ENCODE measurements around the gene RIN3. TPM values are rescaled to one million over a fixed set of nuclear protein-coding genes. Genes with fewer than 3 reads are reported as not detected.

Gene RIN3
- polyA plus RNA-seq, 6 donors from 2014 or later, result 7.6 to 43.7 (median 24.5) TPM

DNA sequence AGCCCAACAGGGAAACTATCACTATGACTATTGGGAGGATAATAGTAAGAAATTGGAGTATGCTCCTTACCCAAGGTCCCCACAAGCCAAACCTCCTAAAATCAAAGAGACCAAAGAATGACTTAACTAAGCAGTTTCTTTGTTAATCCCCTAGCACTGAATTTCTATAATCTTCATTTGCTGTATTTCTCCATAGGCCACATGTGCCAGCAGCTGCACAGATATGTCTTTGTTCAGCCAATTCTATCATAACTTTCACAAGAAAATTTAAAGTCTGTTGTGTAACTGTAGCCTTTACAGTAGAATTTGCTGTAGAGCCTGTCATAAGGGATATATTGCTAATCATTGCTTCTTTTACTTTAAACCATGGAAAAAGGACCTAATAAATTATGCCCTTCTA lies 104.0 kb downstream of the RIN3 start:
- ATAC-seq (ENCODE audit: low read depth in 2 of 2) (no peak), DNase-seq (no peak)
- Mint-ChIP-seq H3K27ac (peak overlapping the region in 4 of 6 donors; percentile 7 to 33 (median 20)), H3K27me3 (no peaks in the 10 kb centered on the region), H3K4me1 (peaks cover 35 to 45% (median 43%) of the 10 kb centered on the region in 3 donors), H3K4me3 (no peak overlapping the region), H3K36me3 (peaks cover 15 to 16% of the 10 kb centered on the region in 2 donors), H3K9me3 (peaks cover 7 to 15% (median 12%) of the 10 kb centered on the region in 7 donors)

DNA sequence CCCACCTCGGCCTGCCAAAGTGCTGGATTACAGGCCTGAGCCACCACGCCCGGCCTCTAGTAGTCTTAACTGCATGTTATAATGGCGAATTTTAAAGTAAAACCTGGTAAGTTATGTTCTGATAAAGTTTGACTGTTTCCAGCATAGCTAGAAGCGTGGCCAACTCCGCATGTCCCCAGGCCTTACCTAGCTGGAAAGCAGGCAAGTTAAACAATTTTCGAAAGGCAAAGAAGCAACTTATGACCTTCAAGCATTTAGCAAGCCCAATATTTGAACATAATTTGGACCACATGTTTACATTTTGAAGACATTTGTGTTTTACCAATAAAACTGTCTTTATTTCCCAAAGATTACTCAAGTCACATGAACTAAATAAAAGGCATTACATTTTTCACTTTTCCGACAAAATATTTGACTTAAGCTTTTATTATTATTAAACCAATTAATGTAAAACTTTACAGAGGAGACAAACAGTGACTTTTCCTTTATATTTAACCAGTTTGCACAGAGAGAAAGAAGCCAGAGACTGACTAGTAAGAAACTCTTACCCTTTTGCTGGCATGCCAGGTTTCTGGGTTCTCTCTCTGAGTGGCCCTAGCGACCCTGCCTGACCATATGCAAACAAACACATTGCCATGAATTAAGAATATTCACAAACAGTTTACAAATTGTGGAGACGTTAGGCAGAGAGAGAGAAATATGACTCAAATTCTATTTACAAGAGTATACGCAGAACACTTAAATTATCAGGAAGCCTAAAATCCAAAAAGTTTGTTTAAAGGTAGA lies 106.3 kb downstream of the RIN3 start:
- peaks cover 11 to 20% (median 16%) of the 10 kb centered on the region in 7 donors for H3K9me3 Mint-ChIP-seq
- H3K36me3 Mint-ChIP-seq, result peaks cover 18 to 31% of the 10 kb centered on the region in 2 donors
- H3K4me1 Mint-ChIP-seq, result peaks cover 22 to 23% (median 23%) of the 10 kb centered on the region in 3 donors
- H3K27ac Mint-ChIP-seq, result peak overlapping the region in 1 of 6 donors; percentile 71
- H3K4me3 Mint-ChIP-seq, result no peak overlapping the region
- no peak for ATAC-seq (ENCODE audit: low read depth in 2 of 2)
- no peak for DNase-seq
- H3K27me3 Mint-ChIP-seq, result no peaks in the 10 kb centered on the region

DNA sequence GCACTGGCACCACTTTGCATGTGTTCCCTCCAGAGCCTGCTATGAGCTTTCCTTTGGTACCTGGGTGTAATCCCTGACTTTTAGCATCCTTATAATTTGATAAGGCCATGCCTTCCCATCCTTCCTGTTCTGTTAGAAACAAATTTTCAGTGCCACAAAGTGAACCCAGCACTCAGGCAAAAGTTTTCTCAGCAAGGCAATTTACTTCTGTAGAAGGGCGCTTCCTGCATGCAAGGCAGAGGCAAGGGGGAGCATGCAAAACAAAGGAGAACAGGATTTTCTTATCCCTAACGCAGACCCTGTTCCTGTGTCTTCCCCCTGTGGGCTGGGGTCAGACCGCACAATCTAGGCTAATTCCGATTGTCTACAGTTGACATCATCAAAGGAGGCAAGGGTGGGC lies 108.7 kb downstream of the RIN3 start:
- Mint-ChIP-seq H3K4me3 (no peak overlapping the region), H3K9me3 (peaks cover 15 to 32% (median 23%) of the 10 kb centered on the region in 7 donors), H3K27me3 (no peaks in the 10 kb centered on the region), H3K4me1 (peaks cover 0 to 5% (median 4%) of the 10 kb centered on the region in 3 donors), H3K27ac (no peak overlapping the region), H3K36me3 (peaks cover 21 to 47% of the 10 kb centered on the region in 2 donors)
- ATAC-seq (ENCODE audit: low read depth in 2 of 2), result no peak
- DNase-seq, result no peak

DNA sequence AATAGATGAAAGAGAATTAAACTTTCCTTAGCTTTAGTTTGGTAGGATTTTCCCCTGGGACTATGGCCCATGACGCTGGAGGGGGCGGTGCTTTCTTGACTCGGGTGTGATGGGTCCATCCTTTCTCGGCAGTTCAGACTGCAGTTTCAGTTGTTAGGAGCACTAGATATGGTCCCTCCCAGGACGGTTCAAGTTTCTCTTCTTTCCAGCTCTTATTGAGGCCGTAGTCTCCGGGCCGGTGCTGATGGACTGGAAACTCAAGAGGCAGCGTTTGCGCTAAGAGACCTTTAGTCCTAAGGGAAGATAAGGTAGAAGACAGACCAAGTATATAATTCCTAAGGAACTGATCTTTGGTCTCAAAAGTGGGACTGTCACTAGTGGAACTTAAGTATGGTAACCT lies 111.2 kb downstream of the RIN3 start:
- Mint-ChIP-seq H3K4me3 (peak overlapping the region in 1 of 8 donors; percentile 21), H3K27ac (peak overlapping the region in 3 of 6 donors; percentile 37 to 90 (median 44)), H3K4me1 (peaks cover 4 to 5% (median 4%) of the 10 kb centered on the region in 3 donors), H3K9me3 (peaks cover 24 to 44% (median 34%) of the 10 kb centered on the region in 7 donors), H3K36me3 (peaks cover 29 to 67% of the 10 kb centered on the region in 2 donors), H3K27me3 (no peaks in the 10 kb centered on the region)
- DNase-seq, result no peak
- no peak for ATAC-seq (ENCODE audit: low read depth in 2 of 2)

DNA sequence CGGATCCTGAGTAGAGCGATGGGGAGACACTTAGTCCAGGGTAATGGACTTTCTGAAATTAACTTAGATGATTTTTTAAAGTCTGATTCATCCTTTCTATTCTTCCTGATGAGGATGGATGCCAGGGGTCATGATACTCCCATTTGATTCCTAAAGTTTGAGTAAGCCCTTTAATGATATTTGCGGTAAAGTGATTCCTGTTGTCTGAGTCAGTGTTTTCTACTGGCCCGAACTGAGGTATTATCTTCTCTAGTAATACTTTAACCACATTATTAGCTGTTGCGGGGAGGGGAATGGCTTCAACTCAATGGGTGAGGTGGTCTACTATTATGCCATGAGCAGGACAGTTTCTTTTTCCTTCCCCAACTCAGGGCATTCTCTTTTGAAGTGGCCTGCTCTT lies 111.6 kb downstream of the RIN3 start:
- DNase-seq, result no peak
- peaks cover 24 to 44% (median 34%) of the 10 kb centered on the region in 7 donors for H3K9me3 Mint-ChIP-seq
- ATAC-seq (ENCODE audit: low read depth in 2 of 2), result no peak
- no peaks in the 10 kb centered on the region for H3K27me3 Mint-ChIP-seq
- no peak overlapping the region for H3K4me3 Mint-ChIP-seq
- peaks cover 4 to 5% (median 4%) of the 10 kb centered on the region in 3 donors for H3K4me1 Mint-ChIP-seq
- peaks cover 29 to 67% of the 10 kb centered on the region in 2 donors for H3K36me3 Mint-ChIP-seq
- no peak overlapping the region for H3K27ac Mint-ChIP-seq

- peak overlapping the region in 1 of 6 donors; percentile 29 for H3K27ac Mint-ChIP-seq
- DNase-seq (no peak), ATAC-seq (ENCODE audit: low read depth in 2 of 2) (no peak)
- peaks cover 24 to 44% (median 34%) of the 10 kb centered on the region in 7 donors for H3K9me3 Mint-ChIP-seq
- H3K4me3 Mint-ChIP-seq, result no peak overlapping the region
- H3K27me3 Mint-ChIP-seq, result no peaks in the 10 kb centered on the region
- peaks cover 4 to 9% (median 4%) of the 10 kb centered on the region in 3 donors for H3K4me1 Mint-ChIP-seq
- peaks cover 29 to 66% of the 10 kb centered on the region in 2 donors for H3K36me3 Mint-ChIP-seq
Measured at GRCh38 chr14:92626041-92626440, 112.5 kb downstream of the RIN3 start.

- DNase-seq, result no peak
- Mint-ChIP-seq H3K27ac (peak overlapping the region in 2 of 6 donors; percentile 13 to 62), H3K4me1 (peaks cover 12 to 20% (median 20%) of the 10 kb centered on the region in 3 donors), H3K36me3 (peaks cover 14 to 50% of the 10 kb centered on the region in 2 donors), H3K4me3 (no peak overlapping the region), H3K27me3 (no peaks in the 10 kb centered on the region), H3K9me3 (peaks cover 15 to 30% (median 18%) of the 10 kb centered on the region in 7 donors)
- ATAC-seq (ENCODE audit: low read depth in 2 of 2), result no peak
Measured at GRCh38 chr14:92627707-92628215, 114.2 kb downstream of the RIN3 start.

GRCh38 chr14:92628636-92629035 lies 115.1 kb downstream of the RIN3 start:
- Mint-ChIP-seq H3K27ac (peak overlapping the region in 2 of 6 donors; percentile 60 to 88), H3K4me3 (no peak overlapping the region), H3K27me3 (no peaks in the 10 kb centered on the region), H3K36me3 (peaks cover 14 to 48% of the 10 kb centered on the region in 2 donors), H3K9me3 (peaks cover 15 to 28% (median 17%) of the 10 kb centered on the region in 7 donors), H3K4me1 (peaks cover 21 to 28% (median 28%) of the 10 kb centered on the region in 3 donors)
- no peak for DNase-seq
- no peak for ATAC-seq (ENCODE audit: low read depth in 2 of 2)

DNA sequence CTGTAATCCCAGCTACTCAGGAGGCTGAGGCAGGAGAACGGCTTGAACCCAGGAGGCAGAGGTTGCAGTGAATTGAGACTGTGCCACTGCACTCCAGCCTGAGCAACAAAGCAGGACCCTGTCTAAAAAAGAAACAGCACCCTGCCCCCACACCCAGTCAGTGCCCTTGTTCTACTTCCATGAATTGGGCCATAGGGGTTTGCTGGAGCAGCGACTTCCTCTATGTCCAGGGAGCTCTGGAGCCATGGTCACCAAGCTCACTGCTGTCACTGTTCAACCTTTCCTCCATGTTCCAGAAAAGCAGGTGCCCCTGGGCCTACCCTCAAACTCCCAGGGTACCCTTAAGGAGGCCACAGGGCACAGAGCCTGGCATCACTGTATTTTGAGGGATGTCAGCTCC lies 116.8 kb downstream of the RIN3 start:
- Mint-ChIP-seq H3K4me3 (no peak overlapping the region), H3K27ac (peak overlapping the region in 2 of 6 donors; percentile 68 to 73), H3K27me3 (no peaks in the 10 kb centered on the region), H3K36me3 (peaks cover 14 to 33% of the 10 kb centered on the region in 2 donors), H3K9me3 (peaks cover 13 to 28% (median 16%) of the 10 kb centered on the region in 7 donors), H3K4me1 (peaks cover 29 to 41% (median 30%) of the 10 kb centered on the region in 3 donors)
- DNase-seq (no peak), ATAC-seq (ENCODE audit: low read depth in 2 of 2) (no peak)

- Mint-ChIP-seq H3K4me3 (peak overlapping the region in 2 of 8 donors; percentile 33 to 47), H3K27ac (peak overlapping the region in 3 of 6 donors; percentile 68 to 73 (median 69)), H3K9me3 (peaks cover 13 to 24% (median 15%) of the 10 kb centered on the region in 7 donors), H3K36me3 (peaks cover 14 to 32% of the 10 kb centered on the region in 2 donors), H3K27me3 (no peaks in the 10 kb centered on the region), H3K4me1 (peaks cover 33 to 49% (median 35%) of the 10 kb centered on the region in 3 donors)
- no peak for DNase-seq
- ATAC-seq (ENCODE audit: low read depth in 2 of 2), result no peak
Measured at GRCh38 chr14:92631098-92631497, 117.5 kb downstream of the RIN3 start.

GRCh38 chr14:92632546-92633273 lies 119.1 kb downstream of the RIN3 start:
- Mint-ChIP-seq H3K27me3 (no peaks in the 10 kb centered on the region), H3K27ac (peak overlapping the region in 3 of 6 donors; percentile 63 to 79 (median 70)), H3K36me3 (peaks cover 4 to 16% of the 10 kb centered on the region in 2 donors), H3K4me3 (peak overlapping the region in 7 of 8 donors; percentile 71 to 91 (median 80)), H3K9me3 (peaks cover 4 to 8% (median 7%) of the 10 kb centered on the region in 7 donors), H3K4me1 (peaks cover 34 to 49% (median 36%) of the 10 kb centered on the region in 3 donors)
- no peak for ATAC-seq (ENCODE audit: low read depth in 2 of 2)
- no peak for DNase-seq

DNA sequence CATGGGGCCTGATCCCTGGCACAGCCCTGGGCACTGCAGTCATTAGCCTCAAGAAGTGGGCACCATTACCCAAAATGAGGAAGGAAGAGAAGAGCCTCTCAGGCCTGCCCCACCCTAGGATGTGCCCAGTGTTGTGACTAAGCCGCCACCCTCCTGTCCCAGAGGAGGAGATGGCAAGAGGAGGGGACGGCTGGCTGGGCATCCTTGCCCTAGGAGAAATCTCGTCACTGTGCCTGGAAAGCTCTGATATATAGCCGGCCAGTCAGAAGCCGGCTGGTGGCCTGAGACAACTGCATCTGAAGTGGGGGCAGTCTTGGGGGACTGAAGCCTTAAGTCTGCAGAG lies 119.7 kb downstream of the RIN3 start:
- Mint-ChIP-seq H3K9me3 (peaks cover 0 to 4% (median 2%) of the 10 kb centered on the region in 7 donors), H3K27ac (peak overlapping the region; percentile 24 to 79 (median 60)), H3K4me1 (peaks cover 36 to 49% (median 39%) of the 10 kb centered on the region in 3 donors), H3K4me3 (peak overlapping the region in 7 of 8 donors; percentile 71 to 91 (median 80)), H3K36me3 (peaks cover 0 to 10% of the 10 kb centered on the region in 2 donors), H3K27me3 (no peaks in the 10 kb centered on the region)
- ATAC-seq (ENCODE audit: low read depth in 2 of 2) (peak; percentile 71 to 76), DNase-seq (no peak)

DNA sequence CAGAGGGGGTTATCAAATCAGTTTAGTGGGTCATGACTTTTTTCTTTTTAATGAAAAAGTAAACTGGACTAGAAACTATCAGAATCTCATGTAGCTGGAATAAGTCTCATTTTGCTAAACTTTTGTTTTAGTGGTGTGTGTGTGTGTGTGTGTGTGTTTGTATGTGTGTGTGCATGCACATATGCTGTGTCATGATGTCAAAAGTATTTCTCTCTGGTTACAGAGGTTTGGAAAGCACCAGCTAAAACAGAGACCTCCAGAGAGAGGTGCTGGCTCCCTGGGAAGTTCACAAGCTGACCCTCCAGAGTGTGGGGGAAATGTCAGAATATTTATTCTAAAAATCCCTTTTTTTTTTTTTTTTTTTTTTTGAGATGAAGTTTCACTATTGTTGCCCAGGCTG lies 120.1 kb downstream of the RIN3 start:
- H3K36me3 Mint-ChIP-seq, result peaks cover 0 to 6% of the 10 kb centered on the region in 2 donors
- no peaks in the 10 kb centered on the region for H3K27me3 Mint-ChIP-seq
- no peak for DNase-seq
- ATAC-seq (ENCODE audit: low read depth in 2 of 2), result no peak
- peak overlapping the region in 4 of 6 donors; percentile 53 to 79 (median 68) for H3K27ac Mint-ChIP-seq
- H3K4me1 Mint-ChIP-seq, result peaks cover 36 to 49% (median 39%) of the 10 kb centered on the region in 3 donors
- H3K4me3 Mint-ChIP-seq, result peak overlapping the region in 7 of 8 donors; percentile 68 to 89 (median 79)
- H3K9me3 Mint-ChIP-seq, result peaks cover 0 to 3% (median 0%) of the 10 kb centered on the region in 7 donors

Measured in naive B cell (primary cell).